ENCODE data around the gene TOR1AIP2. TPM values are rescaled to one million over a fixed set of nuclear protein-coding genes. Genes with fewer than 3 reads are reported as not detected.

The TOR1AIP2 gene
- total RNA-seq, 2 experiments from 2014 or later, result 71.6 to 72.7 TPM

- intact Hi-C loops (cut with DNase I, micrococcal nuclease), result no loop called here
- Mint-ChIP-seq H3K9me3 (no peaks in the 10 kb centered on the region), H3K36me3 (ENCODE audit: low read depth) (no peaks in the 10 kb centered on the region), H3K4me1 (ENCODE audit: low read depth) (no peaks in the 10 kb centered on the region), H3K27ac (no peak overlapping the region), H3K4me3 (no peak overlapping the region), H3K27me3 (no peaks in the 10 kb centered on the region)
- no peaks in the 10 kb centered on the region for H3K4me1 ChIP-seq (ENCODE audit: insufficient read depth, low read length)
- no peak overlapping the region for H3K27ac ChIP-seq (ENCODE audit: low read depth in 1 of 2, low read length in 2 of 2)
- no peaks in the 10 kb centered on the region for H3K36me3 ChIP-seq (ENCODE audit: insufficient read depth, low read length)
- ChIA-PET CTCF (no interaction called here), POLR2A (no interaction called here)
- TF ChIP-seq CTCF (IDR thresholded peaks at IDR 0.05), result no peak
- DNase-seq (no peak), ATAC-seq (ENCODE audit: poor library complexity) (no peak)
- no peaks in the 10 kb centered on the region for H3K9me3 ChIP-seq (ENCODE audit: control insufficient read depth in 1 of 2, insufficient read depth in 1 of 2, low read length in 2 of 2)
- H3K4me3 ChIP-seq (ENCODE audit: low read length), result no peak overlapping the region
- no peaks in the 10 kb centered on the region for H3K27me3 ChIP-seq (ENCODE audit: control insufficient read depth in 1 of 2, insufficient read depth in 2 of 2, low read length in 2 of 2)
These were observed 56.1 kb downstream of the TOR1AIP2 start for GRCh38 chr1:179821524-179821923.

GRCh38 chr1:179820226-179820970, 57.2 kb downstream of the TOR1AIP2 start:
- Mint-ChIP-seq H3K27me3 (no peaks in the 10 kb centered on the region), H3K4me1 (ENCODE audit: low read depth) (peaks cover 8% of the 10 kb centered on the region), H3K36me3 (ENCODE audit: low read depth) (no peaks in the 10 kb centered on the region), H3K4me3 (no peak overlapping the region), H3K27ac (no peak overlapping the region), H3K9me3 (no peaks in the 10 kb centered on the region)
- Histone ChIP-seq H3K4me1 (ENCODE audit: insufficient read depth, low read length) (peaks cover 7% of the 10 kb centered on the region), H3K9me3 (ENCODE audit: control insufficient read depth in 1 of 2, insufficient read depth in 1 of 2, low read length in 2 of 2) (no peaks in the 10 kb centered on the region), H3K36me3 (ENCODE audit: insufficient read depth, low read length) (no peaks in the 10 kb centered on the region), H3K27ac (ENCODE audit: low read depth in 1 of 2, low read length in 2 of 2) (no peak overlapping the region), H3K27me3 (ENCODE audit: control insufficient read depth in 1 of 2, insufficient read depth in 2 of 2, low read length in 2 of 2) (no peaks in the 10 kb centered on the region), H3K4me3 (ENCODE audit: low read length) (no peak overlapping the region)
- CTCF ChIA-PET, result interaction anchor here (2.2 kb wide), 1 partner anchor 11 kb away, joined by 9 read pairs; no protein-coding TSS in a partner anchor
- POLR2A ChIA-PET, result no interaction called here
- no peak for ATAC-seq (ENCODE audit: poor library complexity)
- no peak for TF ChIP-seq CTCF (IDR thresholded peaks at IDR 0.05)
- intact Hi-C loops (cut with DNase I, micrococcal nuclease), result no loop called here
- DNase-seq, result no peak

GRCh38 chr1:179818743-179819173, 58.8 kb downstream of the TOR1AIP2 start:
- H3K36me3 ChIP-seq (ENCODE audit: insufficient read depth, low read length), result no peaks in the 10 kb centered on the region
- no peaks in the 10 kb centered on the region for H3K27me3 Mint-ChIP-seq
- intact Hi-C loops (cut with DNase I, micrococcal nuclease), result loop anchor here (10.0 kb wide), 5 partner anchors 56 to 1284 kb away; partner anchors contain the start of genes AXDND1 (in 1 of the 2) and TOR1AIP2 (in 1 of the 2)
- no peaks in the 10 kb centered on the region for H3K9me3 Mint-ChIP-seq
- ATAC-seq (ENCODE audit: poor library complexity), result no peak
- no peak for DNase-seq
- no peak overlapping the region for H3K4me3 Mint-ChIP-seq
- no peak overlapping the region for H3K4me3 ChIP-seq (ENCODE audit: low read length)
- POLR2A ChIA-PET, result interaction anchor here (2.0 kb wide), 1 partner anchor 13 kb away, joined by 6 read pairs; no protein-coding TSS in a partner anchor
- CTCF ChIA-PET, result interaction anchor here (1.7 to 2.2 kb wide), 2 partner anchors 9 to 112 kb away, joined by 5 to 9 read pairs; no protein-coding TSS in a partner anchor
- no peak overlapping the region for H3K27ac Mint-ChIP-seq
- peaks cover 4% of the 10 kb centered on the region for H3K36me3 Mint-ChIP-seq (ENCODE audit: low read depth)
- H3K9me3 ChIP-seq (ENCODE audit: control insufficient read depth in 1 of 2, insufficient read depth in 1 of 2, low read length in 2 of 2), result no peaks in the 10 kb centered on the region
- H3K27me3 ChIP-seq (ENCODE audit: control insufficient read depth in 1 of 2, insufficient read depth in 2 of 2, low read length in 2 of 2), result no peaks in the 10 kb centered on the region
- H3K4me1 Mint-ChIP-seq (ENCODE audit: low read depth), result peaks cover 18% of the 10 kb centered on the region
- peaks cover 21% of the 10 kb centered on the region for H3K4me1 ChIP-seq (ENCODE audit: insufficient read depth, low read length)
- H3K27ac ChIP-seq (ENCODE audit: low read depth in 1 of 2, low read length in 2 of 2), result no peak overlapping the region
- no peak for TF ChIP-seq CTCF (IDR thresholded peaks at IDR 0.05)

Data from CD4-positive, alpha-beta T cell (primary cell).